Measurements from ENCODE around the gene PKP4.

DNA sequence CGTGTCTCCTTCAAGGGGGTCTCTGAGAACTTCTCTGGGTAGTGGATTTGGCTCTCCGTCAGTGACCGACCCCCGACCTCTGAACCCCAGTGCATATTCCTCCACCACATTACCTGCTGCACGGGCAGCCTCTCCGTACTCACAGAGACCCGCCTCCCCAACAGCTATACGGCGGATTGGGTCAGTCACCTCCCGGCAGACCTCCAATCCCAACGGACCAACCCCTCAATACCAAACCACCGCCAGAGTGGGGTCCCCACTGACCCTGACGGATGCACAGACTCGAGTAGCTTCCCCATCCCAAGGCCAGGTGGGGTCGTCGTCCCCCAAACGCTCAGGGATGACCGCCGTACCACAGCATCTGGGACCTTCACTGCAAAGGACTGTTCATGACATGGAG lies 168.2 kb downstream of the PKP4 start:
- TF ChIP-seq, protein P1, sequence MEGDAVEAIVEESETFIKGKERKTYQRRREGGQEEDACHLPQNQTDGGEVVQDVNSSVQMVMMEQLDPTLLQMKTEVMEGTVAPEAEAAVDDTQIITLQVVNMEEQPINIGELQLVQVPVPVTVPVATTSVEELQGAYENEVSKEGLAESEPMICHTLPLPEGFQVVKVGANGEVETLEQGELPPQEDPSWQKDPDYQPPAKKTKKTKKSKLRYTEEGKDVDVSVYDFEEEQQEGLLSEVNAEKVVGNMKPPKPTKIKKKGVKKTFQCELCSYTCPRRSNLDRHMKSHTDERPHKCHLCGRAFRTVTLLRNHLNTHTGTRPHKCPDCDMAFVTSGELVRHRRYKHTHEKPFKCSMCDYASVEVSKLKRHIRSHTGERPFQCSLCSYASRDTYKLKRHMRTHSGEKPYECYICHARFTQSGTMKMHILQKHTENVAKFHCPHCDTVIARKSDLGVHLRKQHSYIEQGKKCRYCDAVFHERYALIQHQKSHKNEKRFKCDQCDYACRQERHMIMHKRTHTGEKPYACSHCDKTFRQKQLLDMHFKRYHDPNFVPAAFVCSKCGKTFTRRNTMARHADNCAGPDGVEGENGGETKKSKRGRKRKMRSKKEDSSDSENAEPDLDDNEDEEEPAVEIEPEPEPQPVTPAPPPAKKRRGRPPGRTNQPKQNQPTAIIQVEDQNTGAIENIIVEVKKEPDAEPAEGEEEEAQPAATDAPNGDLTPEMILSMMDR (IDR thresholded peaks at IDR 0.05): no peak
- TF ChIP-seq POLR2A (IDR thresholded peaks at IDR 0.05): no peak
